Measurements from ENCODE around the gene ZCCHC24.

GRCh38 chr10:79441433-79441832 is 4.0 kb downstream of the ZCCHC24 start:
- TF ChIP-seq CTCF (IDR thresholded peaks at IDR 0.05) (no peak), POLR2A (IDR thresholded peaks at IDR 0.05) (no peak)
